OCI-LY3 (cell line): Measurements from ENCODE around the gene PODXL.

Experiments
- CTCF ChIP-seq: fragments of 200-600, 300-600 bp; sonication (generic); IDR thresholded peaks from 2 replicates; pipeline ENCODE4 v1.5.1; 2014; ENCODE audit warnings: antibody characterized with exemption, low read length, low read depth
- EZH2phosphoT487 ChIP-seq: fragments of 200-600 bp; shearing (Covaris generic); IDR thresholded peaks from 2 replicates; pipeline ENCODE4 v1.6.1; 2018; ENCODE audit warnings: antibody characterized with exemption, mixed run types, low read depth

GRCh38 chr7:131489196-131489595, 67.2 kb downstream of the PODXL start:
- TF ChIP-seq CTCF, result no peak
- TF ChIP-seq EZH2phosphoT487, result no peak
